ENCODE measurements around the gene MPPED2. TPM values are rescaled to one million over a fixed set of nuclear protein-coding genes. Genes with fewer than 3 reads are reported as not detected.

Gene MPPED2
- total RNA-seq, 1 experiment from 2014 or later = 4.7 TPM

GRCh38 chr11:30585892-30586250 is 282 bp downstream of the MPPED2 start:
- no peak overlapping the region for H3K56ac ChIP-seq (ENCODE audit: insufficient read length, low read depth, low read length)
- peak; percentile 51 for DNase-seq
- H2AFZ ChIP-seq (ENCODE audit: low read length) = no peak overlapping the region
- peaks cover 19 to 29% of the 10 kb centered on the region in 2 experiments for H3K4me1 Mint-ChIP-seq
- H4K91ac ChIP-seq (ENCODE audit: insufficient read length, low read depth, low read length) = no peak overlapping the region
- no peak overlapping the region for H3K27ac Mint-ChIP-seq
- H3K27ac ChIP-seq (ENCODE audit: insufficient read length, low read depth, low read length) = no peak overlapping the region
- H3K4ac ChIP-seq (ENCODE audit: low read depth, low read length) = no peak overlapping the region
- no peak overlapping the region for H3K18ac ChIP-seq (ENCODE audit: insufficient read length, low read depth, low read length)
- H3K9me3 ChIP-seq (ENCODE audit: control insufficient read depth, low read depth, low read length) = no peaks in the 10 kb centered on the region
- no peaks in the 10 kb centered on the region; a peak in 1 of 5 replicates for H3K9me3 Mint-ChIP-seq
- H3K23ac ChIP-seq (ENCODE audit: insufficient read length, low read depth, low read length) = no peak overlapping the region
- H3K27me3 Mint-ChIP-seq (ENCODE audit: low read depth) = peaks cover 64% of the 10 kb centered on the region
- H2BK12ac ChIP-seq (ENCODE audit: insufficient read length, low read depth, low read length) = peak overlapping the region; percentile 78
- no peak overlapping the region for H2BK20ac ChIP-seq (ENCODE audit: low read depth, low read length, poor library complexity, severe bottlenecking)
- no peak overlapping the region for H2BK15ac ChIP-seq (ENCODE audit: low read depth, low read length)
- peak overlapping the region; percentile 55 to 82 for H3K4me3 Mint-ChIP-seq
- H3K4me1 ChIP-seq (ENCODE audit: insufficient read depth, low read length) = peaks cover 4% of the 10 kb centered on the region; the same call in 1 of the 2 replicates
- no peaks in the 10 kb centered on the region; a peak in 1 of 7 replicates for H3K36me3 Mint-ChIP-seq (ENCODE audit: insufficient read depth in 1 of 3, low read depth in 3 of 3)
- no peaks in the 10 kb centered on the region for H4K20me1 ChIP-seq (ENCODE audit: control insufficient read depth, insufficient read depth, insufficient read length)
- no peak overlapping the region for H2BK5ac ChIP-seq (ENCODE audit: insufficient read length, low read length)
- WGBS (ENCODE audit: extremely low coverage, insufficient read length, low lambda C conversion rate) = no CpG with 5 or more reads among the region's 42 CpGs
- H3K79me2 ChIP-seq (ENCODE audit: insufficient read depth, low read length) = peaks cover 2% of the 10 kb centered on the region; the same call in 1 of the 2 replicates
- H3K79me1 ChIP-seq (ENCODE audit: insufficient read depth, low read depth, low read length, poor library complexity, severe bottlenecking) = no peaks in the 10 kb centered on the region
- no peak overlapping the region for H3T11ph ChIP-seq (ENCODE audit: low read length)
- H3K14ac ChIP-seq (ENCODE audit: insufficient read depth, low read length) = no peak overlapping the region; the same call in 1 of the 2 replicates
- H3K4me2 ChIP-seq (ENCODE audit: insufficient read depth, insufficient read length, low read length) = peak overlapping the region; percentile 85
- no peak overlapping the region for H3K9ac ChIP-seq (ENCODE audit: extremely low read depth, insufficient read length, low read length)
- no peak for TF ChIP-seq CTCF (conservative IDR thresholded peaks at IDR 0.05)
- H3K27me3 ChIP-seq (ENCODE audit: insufficient read depth, low read length) = peaks cover 7% of the 10 kb centered on the region; the same call in 1 of the 2 replicates
- peaks cover 21% of the 10 kb centered on the region for H3K23me2 ChIP-seq (ENCODE audit: insufficient read length, low read depth, low read length, poor library complexity, severe bottlenecking)
- no peak overlapping the region for H2AK5ac ChIP-seq (ENCODE audit: insufficient read length, low read length)
- no peak overlapping the region for H4K8ac ChIP-seq (replicated peaks; ENCODE audit: insufficient read length, low read depth, low read length)
- H4K5ac ChIP-seq (ENCODE audit: insufficient read length, low read depth, low read length) = no peak overlapping the region
- no peak overlapping the region for H2BK120ac ChIP-seq (ENCODE audit: low read depth, low read length, poor library complexity, severe bottlenecking)

All from H9 (cell line).